Uterus (tissue), 2 donors: ENCODE results near the gene CSNK2A2.

Experiments
- POLR2A ChIP-seq, 2 donors: fragments of 450-650 bp; IDR thresholded peaks; one replicate each; pipeline ENCODE4 v1.6.1; 2016; ENCODE audit warnings: antibody characterized with exemption in 2 of 2, mild to moderate bottlenecking in 1 of 2, moderate library complexity in 1 of 2
- TF ChIP-seq, protein P1 (sequence below), 4 experiments: fragments of 200-600 bp in 2 of 4; fragments of 450-650 bp in 2 of 4; sonication (generic) in 2 of 4; IDR thresholded peaks; one replicate each; pipeline ENCODE4 v1.5.1; 2016 to 2019; ENCODE audit warnings: antibody characterized with exemption in 4 of 4, mild to moderate bottlenecking in 2 of 4, moderate library complexity in 1 of 4

DNA sequence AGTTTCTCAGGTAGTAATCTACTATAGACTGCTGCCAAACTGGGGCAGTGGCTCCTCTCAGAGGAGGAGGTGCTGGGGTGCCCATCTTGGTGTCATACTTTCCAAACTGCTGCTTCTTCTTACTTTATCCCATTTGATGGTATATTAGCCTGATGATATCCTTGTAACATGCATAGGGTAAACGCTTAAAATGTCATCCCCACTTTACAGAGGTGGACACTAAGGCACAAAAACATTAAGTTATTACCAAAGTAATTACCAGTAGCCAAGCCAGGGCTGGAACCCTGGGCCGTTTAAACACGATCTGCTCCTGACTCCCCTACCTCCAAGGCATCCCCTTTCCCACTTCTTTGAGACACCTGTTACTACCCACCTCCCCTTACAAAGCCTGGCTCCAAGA is 37.8 kb upstream of the CSNK2A2 start:
- TF ChIP-seq, protein P1, sequence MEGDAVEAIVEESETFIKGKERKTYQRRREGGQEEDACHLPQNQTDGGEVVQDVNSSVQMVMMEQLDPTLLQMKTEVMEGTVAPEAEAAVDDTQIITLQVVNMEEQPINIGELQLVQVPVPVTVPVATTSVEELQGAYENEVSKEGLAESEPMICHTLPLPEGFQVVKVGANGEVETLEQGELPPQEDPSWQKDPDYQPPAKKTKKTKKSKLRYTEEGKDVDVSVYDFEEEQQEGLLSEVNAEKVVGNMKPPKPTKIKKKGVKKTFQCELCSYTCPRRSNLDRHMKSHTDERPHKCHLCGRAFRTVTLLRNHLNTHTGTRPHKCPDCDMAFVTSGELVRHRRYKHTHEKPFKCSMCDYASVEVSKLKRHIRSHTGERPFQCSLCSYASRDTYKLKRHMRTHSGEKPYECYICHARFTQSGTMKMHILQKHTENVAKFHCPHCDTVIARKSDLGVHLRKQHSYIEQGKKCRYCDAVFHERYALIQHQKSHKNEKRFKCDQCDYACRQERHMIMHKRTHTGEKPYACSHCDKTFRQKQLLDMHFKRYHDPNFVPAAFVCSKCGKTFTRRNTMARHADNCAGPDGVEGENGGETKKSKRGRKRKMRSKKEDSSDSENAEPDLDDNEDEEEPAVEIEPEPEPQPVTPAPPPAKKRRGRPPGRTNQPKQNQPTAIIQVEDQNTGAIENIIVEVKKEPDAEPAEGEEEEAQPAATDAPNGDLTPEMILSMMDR (IDR thresholded peaks at IDR 0.05): no peak
- TF ChIP-seq POLR2A (IDR thresholded peaks at IDR 0.05): no peak
